Measurements from ENCODE around the gene LDLRAD3.

- no peak for TF ChIP-seq ARNT (IDR thresholded peaks at IDR 0.05)
- TF ChIP-seq ZNF384 (IDR thresholded peaks at IDR 0.05), result no peak
- no peak for TF ChIP-seq CTBP1 (IDR thresholded peaks at IDR 0.05; ENCODE audit: borderline replicate concordance)
- no peak for TF ChIP-seq FOXM1 (IDR thresholded peaks at IDR 0.05; ENCODE audit: borderline replicate concordance)
- no peak for TF ChIP-seq FOXK2 (IDR thresholded peaks at IDR 0.05)
- no peak for TF ChIP-seq L3MBTL2 (conservative IDR thresholded peaks at IDR 0.05)
- TF ChIP-seq BHLHE40 (IDR thresholded peaks at IDR 0.05; ENCODE audit: borderline replicate concordance), result no peak
- no peak for TF ChIP-seq HDGF (IDR thresholded peaks at IDR 0.05; ENCODE audit: borderline replicate concordance)
- TF ChIP-seq SP1 (IDR thresholded peaks at IDR 0.05), result no peak
- no peak for TF ChIP-seq SUZ12 (IDR thresholded peaks at IDR 0.05)
- TF ChIP-seq LEF1 (IDR thresholded peaks at IDR 0.05; ENCODE audit: borderline replicate concordance), result no peak
- no peak for TF ChIP-seq PKNOX1 (IDR thresholded peaks at IDR 0.05)
- TF ChIP-seq FOXA1 (IDR thresholded peaks at IDR 0.05), result no peak
- TF ChIP-seq NFRKB (IDR thresholded peaks at IDR 0.05), result no peak
These were observed 248.8 kb downstream of the LDLRAD3 start for GRCh38 chr11:36192425-36193289.

All from HEK293T (cell line).